Caco-2 (cell line): ENCODE measurements around the gene KIF26B. TPM values are rescaled to one million over a fixed set of nuclear protein-coding genes. Genes with fewer than 3 reads are reported as not detected.

Source experiments
- BruUV-seq: library from RNA; stranded (reverse); fragments of 400-500 nt; replicated peaks from 2 replicates; lab custom pipeline; 2021; lab: Mats Ljungman, UMichigan
- CTCF ChIA-PET: fragments of 300-600 bp; sonication (Branson Sonifier 250); formaldehyde crosslinking; loops from one replicate; lab custom pipeline; 2022; ENCODE audit warnings: antibody characterized with exemption; lab: Charles Lee
- POLR2A ChIA-PET: fragments of 300-600 bp; sonication (Branson Sonifier 250); formaldehyde crosslinking; loops from one replicate; lab custom pipeline; 2022; ENCODE audit warnings: antibody characterized with exemption; lab: Charles Lee
- DNase-seq, 2 experiments: peaks; one replicate each; pipeline versions ENCODE4 v3.0.0 to v3.0.0-alpha.2; 2020 to 2022
- H3K27me3 ChIP-seq: replicated peaks from 2 replicates; pipeline ENCODE4 v1.6.0; 2011; ENCODE audit warnings: low read length; ENCODE audit not compliant: control insufficient read depth, insufficient read depth
- H3K36me3 ChIP-seq: 2 replicates; pipeline ENCODE4 v1.5.1; 2011; ENCODE audit warnings: low read length; ENCODE audit not compliant: control insufficient read depth, insufficient read depth
- H3K4me1 ChIP-seq: fragments of 250-450 bp; sonication (Bioruptor Pico); 2 replicates; pipeline ENCODE4 v1.5.1; 2020; ENCODE audit warnings: mild to moderate bottlenecking
- H3K4me3 ChIP-seq: 2 replicates; pipeline ENCODE4 v1.5.1; 2011; ENCODE audit warnings: low read depth, mild to moderate bottlenecking, control low read depth, low read length
- H3K9me3 ChIP-seq: fragments of 250-450 bp; sonication (Bioruptor Pico); 2 replicates; pipeline ENCODE4 v1.5.1; 2020; ENCODE audit warnings: mild to moderate bottlenecking, moderate library complexity
- H3K27ac Mint-ChIP-seq: one replicate; pipeline ENCODE4 v1.8.0; 2022; ENCODE audit warnings: mixed read lengths; ENCODE audit not compliant: unreplicated experiment
- H3K27me3 Mint-ChIP-seq: one replicate; pipeline ENCODE4 v1.8.0; 2022; ENCODE audit warnings: mixed read lengths; ENCODE audit not compliant: insufficient read depth, unreplicated experiment
- H3K36me3 Mint-ChIP-seq: one replicate; pipeline ENCODE4 v1.8.0; 2022; ENCODE audit warnings: mild to moderate bottlenecking, mixed read lengths; ENCODE audit not compliant: insufficient read depth, unreplicated experiment
- H3K4me1 Mint-ChIP-seq: one replicate; pipeline ENCODE4 v1.8.0; 2022; ENCODE audit warnings: low read depth, mixed read lengths; ENCODE audit not compliant: unreplicated experiment
- H3K4me3 Mint-ChIP-seq: one replicate; pipeline ENCODE4 v1.8.0; 2022; ENCODE audit warnings: mild to moderate bottlenecking, moderate library complexity, mixed read lengths; ENCODE audit not compliant: unreplicated experiment
- H3K9me3 Mint-ChIP-seq: one replicate; pipeline ENCODE4 v1.8.0; 2022; ENCODE audit warnings: mixed read lengths; ENCODE audit not compliant: unreplicated experiment
- intact Hi-C: fragments of 100-400 bp; cut with micrococcal nuclease; formaldehyde crosslinking; loops from one replicate; pipeline ENCODE4 v1.10.0; 2022; ENCODE audit not compliant: unreplicated experiment
- total RNA-seq: library from RNA; stranded (reverse); gene quantifications from 2 replicates; pipeline ENCODE4 v1.2.3, GENCODE V29; 2022
- TF ChIP-seq, protein P1 (sequence below), 2 experiments: fragments of 200-600 bp in 1 of 2; IDR thresholded peaks; 1 replicate in 1 of 2; 2 replicates in 1 of 2; pipeline versions ENCODE4 v1.5.1 to v1.8.0; 2011 to 2022; ENCODE audit warnings: antibody characterized with exemption in 1 of 2, control low read depth in 1 of 2, inconsistent platforms in 1 of 2, low read depth in 1 of 2, low read length in 1 of 2, mild to moderate bottlenecking in 1 of 2, moderate library complexity in 1 of 2; ENCODE audit not compliant: insufficient read depth in 1 of 2, severe bottlenecking in 1 of 2, unreplicated experiment in 1 of 2

The KIF26B gene
- total RNA-seq, 1 experiment from 2014 or later, result 4.9 TPM

DNA sequence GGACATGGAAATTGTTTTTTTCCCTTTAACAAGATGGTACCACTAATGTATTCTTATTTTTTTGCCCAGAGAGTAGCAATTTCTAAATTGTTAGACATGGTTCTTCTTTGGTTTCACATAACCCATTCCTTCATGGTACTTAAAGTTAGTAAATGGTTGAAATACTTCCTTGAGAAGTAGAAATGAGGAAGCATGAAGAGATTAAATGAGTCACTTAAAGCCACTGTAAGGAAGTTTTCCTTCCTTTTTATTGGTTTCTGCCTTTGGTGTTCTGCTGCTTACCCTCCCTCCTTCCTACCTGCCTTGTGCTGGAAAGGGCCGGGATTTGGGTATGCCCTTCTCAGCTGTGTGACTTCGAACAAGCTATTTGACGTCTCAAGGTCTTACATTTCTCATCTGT lies 101.0 kb downstream of the KIF26B start:
- Histone ChIP-seq H3K4me1 (peaks cover 12% of the 10 kb centered on the region), H3K36me3 (no peaks in the 10 kb centered on the region), H3K9me3 (peaks cover 4% of the 10 kb centered on the region; the same call in 1 of the 2 replicates), H3K4me3 (no peak overlapping the region), H3K27me3 (no peaks in the 10 kb centered on the region)
- Mint-ChIP-seq H3K4me1 (peaks cover 12% of the 10 kb centered on the region), H3K27ac (no peak overlapping the region), H3K27me3 (no peaks in the 10 kb centered on the region), H3K9me3 (peaks cover 9% of the 10 kb centered on the region), H3K4me3 (no peak overlapping the region), H3K36me3 (no peaks in the 10 kb centered on the region)
- intact Hi-C loops, result no loop called here
- DNase-seq, result no peak
- TF ChIP-seq, protein P1, sequence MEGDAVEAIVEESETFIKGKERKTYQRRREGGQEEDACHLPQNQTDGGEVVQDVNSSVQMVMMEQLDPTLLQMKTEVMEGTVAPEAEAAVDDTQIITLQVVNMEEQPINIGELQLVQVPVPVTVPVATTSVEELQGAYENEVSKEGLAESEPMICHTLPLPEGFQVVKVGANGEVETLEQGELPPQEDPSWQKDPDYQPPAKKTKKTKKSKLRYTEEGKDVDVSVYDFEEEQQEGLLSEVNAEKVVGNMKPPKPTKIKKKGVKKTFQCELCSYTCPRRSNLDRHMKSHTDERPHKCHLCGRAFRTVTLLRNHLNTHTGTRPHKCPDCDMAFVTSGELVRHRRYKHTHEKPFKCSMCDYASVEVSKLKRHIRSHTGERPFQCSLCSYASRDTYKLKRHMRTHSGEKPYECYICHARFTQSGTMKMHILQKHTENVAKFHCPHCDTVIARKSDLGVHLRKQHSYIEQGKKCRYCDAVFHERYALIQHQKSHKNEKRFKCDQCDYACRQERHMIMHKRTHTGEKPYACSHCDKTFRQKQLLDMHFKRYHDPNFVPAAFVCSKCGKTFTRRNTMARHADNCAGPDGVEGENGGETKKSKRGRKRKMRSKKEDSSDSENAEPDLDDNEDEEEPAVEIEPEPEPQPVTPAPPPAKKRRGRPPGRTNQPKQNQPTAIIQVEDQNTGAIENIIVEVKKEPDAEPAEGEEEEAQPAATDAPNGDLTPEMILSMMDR (IDR thresholded peaks at IDR 0.05; ENCODE audit: insufficient read depth in 1 of 2, low read depth in 1 of 2, low read length in 1 of 2, severe bottlenecking in 1 of 2, unreplicated experiment in 1 of 2), result no peak
- CTCF ChIA-PET, result interaction anchor here (0.6 kb wide), 1 partner anchor 99 kb away, joined by 4 read pairs; no protein-coding TSS in a partner anchor
- BruUV-seq, result no TSS peak
- POLR2A ChIA-PET, result no interaction called here

DNA sequence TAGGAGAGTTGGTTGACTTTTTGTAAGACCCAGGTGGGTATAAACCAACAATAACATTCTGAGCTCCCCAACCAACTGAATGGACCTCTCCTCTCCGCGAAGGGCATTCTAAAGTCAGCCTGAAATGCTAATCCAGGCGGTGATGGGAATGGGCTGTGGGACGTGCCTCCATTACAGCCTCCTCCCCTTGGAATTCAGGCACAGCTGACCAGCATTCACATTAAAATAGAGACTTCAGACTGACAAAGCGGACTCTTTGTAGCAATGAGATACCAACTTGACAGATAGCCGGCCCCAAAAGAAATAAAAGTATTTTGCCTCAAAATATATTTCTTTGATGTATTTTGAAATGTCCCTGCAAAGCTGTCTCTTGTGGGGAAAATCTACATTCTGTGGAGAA lies 101.7 kb downstream of the KIF26B start:
- no TSS peak for BruUV-seq
- H3K4me1 ChIP-seq, result peaks cover 17% of the 10 kb centered on the region
- TF ChIP-seq, protein P1 (IDR thresholded peaks at IDR 0.05; ENCODE audit: insufficient read depth in 1 of 2, low read depth in 1 of 2, low read length in 1 of 2, severe bottlenecking in 1 of 2, unreplicated experiment in 1 of 2), result no peak
- no peak overlapping the region for H3K4me3 ChIP-seq
- intact Hi-C loops, result no loop called here
- Mint-ChIP-seq H3K27ac (no peak overlapping the region), H3K9me3 (peaks cover 1% of the 10 kb centered on the region), H3K36me3 (no peaks in the 10 kb centered on the region), H3K27me3 (no peaks in the 10 kb centered on the region), H3K4me1 (peaks cover 14% of the 10 kb centered on the region), H3K4me3 (no peak overlapping the region)
- no peaks in the 10 kb centered on the region for H3K36me3 ChIP-seq
- POLR2A ChIA-PET, result no interaction called here
- DNase-seq, result no peak
- H3K27me3 ChIP-seq, result no peaks in the 10 kb centered on the region
- CTCF ChIA-PET, result interaction anchor here (0.6 kb wide), 1 partner anchor 99 kb away, joined by 4 read pairs; no protein-coding TSS in a partner anchor
- H3K9me3 ChIP-seq, result no peaks in the 10 kb centered on the region

DNA sequence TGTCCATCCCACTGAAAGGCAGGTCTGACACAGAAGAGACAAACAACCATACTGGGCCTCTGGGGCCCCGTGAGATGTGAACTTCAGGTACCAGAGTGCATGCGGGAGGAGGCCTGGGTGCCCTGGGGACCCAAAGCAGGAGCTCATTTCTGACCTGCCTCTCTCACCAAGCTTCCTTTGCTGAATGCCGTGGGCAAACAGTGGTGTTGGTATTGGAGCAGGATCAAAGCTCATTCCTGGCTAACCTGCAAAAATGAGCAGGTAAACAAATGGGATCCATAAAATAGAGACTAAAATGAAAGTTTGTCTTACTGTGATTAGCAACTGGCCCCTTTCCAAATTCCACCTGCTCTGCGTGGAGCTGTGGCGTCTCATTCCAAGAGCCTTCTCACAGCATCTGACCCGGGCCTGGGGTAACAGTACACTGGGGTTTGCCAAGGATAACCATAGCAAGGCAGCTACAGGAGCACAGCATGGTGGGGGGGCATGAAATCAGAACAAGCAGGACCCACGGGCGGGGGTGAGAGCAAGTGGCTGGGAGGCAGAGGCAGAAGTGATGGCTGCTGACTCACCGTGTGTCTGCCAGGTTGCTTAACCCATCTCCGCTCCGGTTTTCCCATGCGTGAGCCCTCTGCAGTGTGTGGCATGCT lies 103.6 kb downstream of the KIF26B start:
- H3K9me3 ChIP-seq, result no peaks in the 10 kb centered on the region
- Mint-ChIP-seq H3K36me3 (no peaks in the 10 kb centered on the region), H3K27me3 (no peaks in the 10 kb centered on the region), H3K27ac (peak overlapping the region; percentile 17), H3K9me3 (no peaks in the 10 kb centered on the region), H3K4me1 (peaks cover 20% of the 10 kb centered on the region), H3K4me3 (no peak overlapping the region)
- CTCF ChIA-PET, result interaction anchor here (1.4 kb wide), 1 partner anchor 102 kb away, joined by 6 read pairs; no protein-coding TSS in a partner anchor
- intact Hi-C loops, result no loop called here
- H3K4me3 ChIP-seq, result no peak overlapping the region
- peaks cover 24% of the 10 kb centered on the region for H3K4me1 ChIP-seq
- TF ChIP-seq, protein P1 (IDR thresholded peaks at IDR 0.05; ENCODE audit: insufficient read depth in 1 of 2, low read depth in 1 of 2, low read length in 1 of 2, severe bottlenecking in 1 of 2, unreplicated experiment in 1 of 2), result no peak
- no peaks in the 10 kb centered on the region for H3K36me3 ChIP-seq
- POLR2A ChIA-PET, result no interaction called here
- no peaks in the 10 kb centered on the region for H3K27me3 ChIP-seq
- no TSS peak for BruUV-seq
- DNase-seq, result peak in 1 of 2 experiments; percentile 32
